Measurements from ENCODE around the gene RHCG.

The RHCG gene

DNA sequence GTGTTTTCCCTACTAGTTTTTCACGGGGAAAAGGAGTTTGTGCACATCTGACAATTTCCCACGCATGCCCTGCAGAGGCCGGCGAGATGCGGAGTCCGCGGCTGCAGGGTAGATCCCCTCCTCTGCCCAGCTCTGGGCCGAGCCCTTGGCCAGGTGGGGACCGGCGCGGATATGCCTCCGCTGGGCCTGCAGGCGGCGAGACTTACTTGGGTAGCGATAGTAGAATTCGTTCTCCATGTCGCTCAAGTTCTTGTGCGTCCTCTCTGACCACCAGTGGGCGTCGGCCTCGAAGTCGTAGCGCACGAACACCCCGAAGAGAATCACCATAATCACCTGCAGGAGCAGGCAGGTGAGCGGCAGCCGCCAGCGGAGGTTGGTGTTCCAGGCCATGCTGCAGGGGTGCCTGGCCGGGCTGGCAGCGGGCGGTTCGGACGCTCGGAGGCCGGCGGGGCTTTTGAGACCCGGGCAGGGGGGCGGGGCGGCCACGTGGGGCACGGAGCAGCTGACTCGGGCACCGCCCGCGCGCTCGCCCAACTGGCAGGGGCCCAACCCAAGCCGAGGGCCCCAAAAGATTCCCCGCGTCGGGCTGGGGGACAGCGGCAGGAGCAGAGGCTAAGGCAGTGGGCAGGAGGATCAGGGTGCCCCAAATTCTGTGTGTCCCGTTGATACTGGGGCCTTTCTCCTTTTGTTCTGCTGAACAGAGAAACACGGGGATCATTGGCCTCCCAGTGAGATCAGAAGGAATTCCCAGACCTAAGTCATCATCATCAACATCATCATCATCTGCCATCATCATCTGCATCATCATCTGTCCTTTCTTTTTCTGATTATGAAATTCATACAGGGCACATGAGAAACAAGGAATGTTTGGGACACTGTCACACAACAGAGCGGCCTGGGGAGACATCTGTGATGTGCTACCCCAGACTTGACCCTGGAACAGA is at the start of gene RHCG:
Gene RHCG (minus strand): TSS at position 429 of the 944 bp plus-strand sequence. CDS start 39 bp downstream, at position 390.
- DNase-seq = peak; percentile 62

- DNase-seq = no peak
These were observed 47.0 kb upstream of the RHCG start for GRCh38 chr15:89543389-89543788.

DNA sequence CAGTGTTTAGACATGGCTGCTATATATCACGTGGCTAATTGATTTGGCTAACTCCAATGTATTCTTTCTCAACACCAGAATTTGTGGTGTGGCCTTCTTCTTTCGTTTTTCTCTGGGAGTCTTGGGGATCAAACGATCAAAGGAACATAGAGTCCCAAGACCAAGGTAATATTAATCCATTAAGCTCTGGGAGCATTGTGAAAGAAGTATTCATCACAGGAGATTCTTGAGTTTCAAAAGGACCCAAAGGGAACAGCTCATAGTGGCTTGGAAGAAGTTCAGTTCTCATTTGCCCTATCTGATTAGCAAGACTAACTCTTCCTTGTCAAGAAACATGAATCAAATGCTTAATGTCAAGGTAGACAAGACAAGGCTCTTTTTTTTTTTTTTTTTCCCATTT is 46.0 kb upstream of the RHCG start:
- no peak for DNase-seq

DNA sequence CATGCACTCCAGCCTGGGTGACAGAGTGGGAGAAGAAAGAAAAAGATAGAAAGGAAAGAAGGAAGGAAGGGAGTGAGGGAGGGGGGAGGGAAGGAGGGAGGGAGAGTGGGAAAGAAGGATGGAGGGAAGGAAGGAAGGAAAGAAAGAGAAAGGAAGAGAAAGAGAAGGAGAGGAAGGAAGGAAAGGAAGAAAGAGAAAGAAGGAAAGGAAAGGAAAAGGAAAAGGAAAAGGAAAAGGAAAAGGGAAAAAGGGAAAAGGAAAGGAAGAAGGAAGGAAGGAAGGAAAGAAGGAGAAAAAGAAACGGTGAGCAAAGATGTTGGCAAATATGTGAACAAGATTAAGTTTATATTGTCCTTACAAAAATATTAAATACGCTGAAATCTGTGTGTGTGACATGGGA is 42.6 kb upstream of the RHCG start:
- no peak for DNase-seq

DNA sequence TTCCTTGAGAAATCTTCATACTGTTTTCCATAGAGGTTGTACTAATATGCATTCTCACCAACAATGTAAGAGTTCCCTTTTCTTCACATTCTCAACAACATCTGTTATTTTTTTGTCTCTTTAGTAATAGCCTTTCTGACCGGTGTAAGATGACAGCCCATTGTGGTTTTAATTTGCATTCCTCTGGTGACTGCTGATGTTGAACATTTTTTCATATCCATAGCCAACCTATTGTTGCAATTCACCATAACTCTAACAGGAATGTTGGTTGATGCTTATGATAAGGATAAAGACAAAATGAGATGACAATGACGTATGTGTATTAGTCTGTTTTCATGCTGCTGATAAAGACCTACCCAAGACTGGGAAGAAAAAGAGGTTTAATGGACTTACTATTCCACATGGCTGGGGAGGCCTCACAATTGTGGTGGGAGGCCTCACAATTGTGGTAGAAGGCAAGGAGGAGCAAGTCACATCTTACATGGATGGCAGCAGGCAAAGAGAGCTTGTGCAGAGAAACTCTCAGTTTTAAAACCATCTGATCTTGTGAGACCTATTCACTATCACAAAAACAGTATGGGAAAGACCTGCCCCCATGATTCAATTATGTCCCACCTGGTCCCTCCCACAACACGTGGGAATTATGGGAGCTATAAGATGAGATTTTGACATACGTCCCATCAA is 37.6 kb upstream of the RHCG start:
- no peak for DNase-seq

DNA sequence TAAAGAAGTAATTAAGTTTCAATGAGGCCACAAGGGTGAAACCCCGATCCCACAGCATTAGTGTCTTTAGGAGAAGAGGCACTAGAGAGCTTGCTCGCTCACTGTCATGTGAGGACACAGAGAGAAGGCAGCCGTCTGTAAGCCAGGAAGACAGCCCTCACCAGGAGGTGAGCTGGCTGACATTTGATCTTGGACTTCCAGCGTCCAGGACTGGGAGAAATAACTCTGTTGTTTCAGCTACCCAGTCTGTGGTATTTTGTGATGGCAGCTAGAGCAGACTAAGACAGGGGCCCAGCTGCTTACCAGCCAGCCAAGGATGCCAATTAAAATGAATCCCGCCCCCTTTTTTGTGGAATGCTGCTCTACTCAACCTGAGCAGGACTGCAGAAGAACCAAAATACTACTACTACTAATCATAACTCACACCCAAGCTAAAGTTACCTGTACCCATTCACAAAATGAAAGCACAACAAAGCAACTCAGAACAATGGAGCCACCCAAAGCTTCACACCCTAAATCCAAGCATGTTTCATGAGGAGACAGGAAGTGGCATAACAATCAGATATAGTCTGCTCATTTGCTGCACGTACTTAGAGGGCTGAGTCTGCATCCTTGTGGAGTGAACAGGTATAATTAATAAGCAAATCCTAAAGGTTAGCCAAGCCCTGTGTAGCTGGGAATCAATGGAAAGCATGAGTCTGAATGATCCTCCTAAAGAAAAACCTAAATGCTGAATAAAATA is 35.6 kb upstream of the RHCG start:
- no peak for DNase-seq

DNA sequence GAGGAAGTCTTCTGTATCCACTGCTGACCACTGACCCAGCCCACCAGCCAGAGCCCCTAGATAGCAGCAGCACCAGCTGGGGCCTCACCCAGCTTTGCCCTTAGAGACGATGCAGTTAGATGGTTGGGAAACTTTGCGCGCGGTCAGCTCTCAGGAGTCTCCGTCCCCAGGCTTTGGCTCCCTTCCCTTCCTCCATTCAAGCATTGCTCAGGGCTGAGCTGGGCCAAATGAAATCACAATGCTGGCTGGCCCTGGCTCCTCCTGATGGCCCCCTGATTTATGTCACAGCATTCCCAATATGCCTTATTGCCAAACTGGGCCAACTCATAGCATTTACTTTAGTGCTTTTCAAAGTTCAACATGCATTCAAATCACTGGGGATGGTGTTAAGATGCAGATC is 34.6 kb upstream of the RHCG start:
- no peak for DNase-seq

DNA sequence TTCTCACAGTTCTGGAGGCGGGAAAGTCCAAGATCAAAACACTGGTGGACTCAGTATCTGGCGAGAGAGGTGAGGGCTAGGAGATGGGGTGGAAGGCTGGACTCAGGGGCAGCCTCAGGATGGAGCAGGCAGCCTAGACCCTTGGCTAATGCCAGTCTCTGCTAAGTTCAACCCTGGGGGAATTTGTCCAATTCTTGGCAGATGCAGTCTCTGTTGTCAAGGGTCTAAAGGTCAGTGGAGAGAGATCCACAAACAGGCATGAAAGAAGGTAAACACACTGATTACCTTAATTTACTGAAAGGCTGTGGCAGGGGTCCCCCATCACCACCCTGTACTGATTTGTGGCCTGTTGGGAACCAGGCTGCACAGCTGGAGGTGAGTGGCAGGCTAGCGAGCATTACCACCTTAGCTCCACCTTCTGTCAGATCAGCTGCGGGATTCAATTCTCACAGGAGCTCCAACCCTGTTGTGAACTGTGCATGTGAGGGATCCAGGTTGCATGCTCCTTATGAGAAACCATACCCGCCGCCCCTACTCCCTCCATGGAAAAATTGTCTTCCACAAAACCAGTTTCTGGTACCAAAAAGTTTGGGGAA is 32.5 kb upstream of the RHCG start:
- no peak for DNase-seq

DNA sequence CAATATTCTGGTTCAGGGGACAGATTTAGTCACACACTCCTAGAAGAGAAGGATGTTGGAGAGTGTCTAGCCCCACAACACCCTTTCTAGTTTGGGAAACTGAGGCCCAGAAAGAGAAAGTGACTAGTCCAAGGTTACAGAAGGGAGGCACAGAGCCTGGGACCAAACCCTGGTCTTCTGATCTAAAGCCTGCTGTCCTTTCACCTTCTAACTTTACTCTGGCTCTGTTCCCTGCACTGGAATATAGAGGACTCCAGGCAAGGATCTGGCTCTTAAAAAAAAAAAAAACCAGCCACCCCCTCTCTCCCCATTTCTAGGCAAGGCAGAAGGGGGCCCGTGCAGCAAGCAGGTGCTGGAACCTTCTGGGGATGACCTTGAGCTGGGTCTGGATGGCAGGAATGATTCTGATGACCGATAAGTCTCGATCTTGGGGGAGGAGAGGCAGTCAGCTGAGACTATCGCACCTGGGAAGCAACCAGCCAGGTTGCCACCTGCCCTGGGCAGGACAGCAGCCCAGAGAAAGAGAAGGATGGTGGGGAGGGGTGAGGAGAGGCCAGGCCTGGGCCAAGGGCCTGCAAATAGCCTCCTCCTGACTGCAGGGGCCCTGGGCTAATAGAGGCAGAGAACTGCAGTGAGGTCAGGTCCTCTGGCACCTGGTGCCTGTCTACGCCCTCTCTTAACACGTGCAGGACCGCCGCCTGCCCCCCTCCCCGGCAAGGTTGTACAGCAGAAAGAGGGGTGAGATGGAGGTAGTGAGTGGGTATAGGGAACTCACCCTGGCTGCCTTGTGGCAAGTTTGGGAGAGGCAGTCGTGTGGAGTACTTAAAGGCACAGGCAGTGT is 30.4 kb upstream of the RHCG start:
- DNase-seq = no peak

- DNase-seq = no peak
These were observed 29.8 kb upstream of the RHCG start for GRCh38 chr15:89526181-89526580.

- DNase-seq = no peak
These were observed 27.8 kb upstream of the RHCG start for GRCh38 chr15:89524184-89524583.

DNA sequence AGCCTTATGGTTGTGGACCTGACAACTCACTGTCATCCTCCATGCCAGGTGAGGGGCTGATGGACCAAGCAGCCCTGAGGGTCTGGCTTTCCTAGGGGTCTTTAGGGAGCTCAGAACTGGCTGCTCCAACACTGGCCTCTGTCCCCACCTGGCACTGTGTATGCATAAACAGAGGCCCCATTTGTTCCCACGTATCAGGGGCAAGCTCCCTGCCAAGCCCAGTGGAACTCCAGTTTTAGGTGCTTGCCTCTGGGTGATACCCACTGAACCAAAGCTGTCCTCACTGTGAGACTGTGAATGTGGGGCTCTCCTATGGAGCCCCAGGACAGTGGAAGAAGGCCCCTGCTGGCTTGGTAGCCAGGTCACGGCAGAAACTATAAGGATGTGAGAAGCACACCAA is 26.7 kb upstream of the RHCG start:
- no peak for DNase-seq

GRCh38 chr15:89521605-89522004 is 25.2 kb upstream of the RHCG start:
- DNase-seq = no peak

DNA sequence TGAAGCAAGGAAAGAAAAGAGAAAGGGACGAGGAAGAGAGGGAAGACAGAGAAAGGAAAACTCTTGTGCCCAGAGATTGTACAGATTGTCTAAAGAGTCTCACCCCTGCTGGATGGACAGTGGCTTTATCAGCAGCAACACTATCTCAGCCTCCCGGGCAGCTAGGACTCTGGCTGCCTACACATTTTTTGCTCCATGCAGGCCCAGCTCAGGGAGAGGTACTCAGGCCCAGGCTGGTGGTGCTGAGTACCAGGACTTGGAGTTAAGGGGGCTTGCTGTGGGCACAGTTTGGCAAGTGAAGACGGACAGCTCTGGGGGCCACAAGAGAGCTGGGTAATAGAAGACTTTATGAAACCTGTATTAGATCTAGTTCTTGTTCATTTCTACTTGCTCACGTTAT is 19.1 kb upstream of the RHCG start:
- no peak for DNase-seq

GRCh38 chr15:89514596-89515406 is 18.4 kb upstream of the RHCG start:
- DNase-seq = no peak

DNA sequence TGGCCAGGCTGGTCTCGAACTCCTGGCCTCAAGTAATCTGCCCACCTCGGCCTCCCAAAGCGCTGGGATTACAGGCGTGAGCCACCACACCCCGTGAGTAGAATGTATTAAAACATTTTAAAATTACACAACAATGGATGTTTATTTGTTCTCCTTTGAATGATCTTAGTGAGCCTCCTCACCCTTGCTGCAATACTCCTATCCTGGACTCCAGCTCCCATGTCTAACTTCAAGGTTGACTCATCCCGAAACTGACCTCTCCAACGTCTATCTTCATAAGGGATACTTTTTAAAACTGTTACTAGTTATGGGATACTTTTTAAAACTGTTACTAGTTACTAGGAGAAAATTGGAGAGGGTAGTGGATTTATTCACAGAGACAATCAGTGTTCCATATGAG is 17.8 kb upstream of the RHCG start:
- no peak for DNase-seq

GRCh38 chr15:89513284-89513683 is 16.9 kb upstream of the RHCG start:
- DNase-seq = no peak

DNA sequence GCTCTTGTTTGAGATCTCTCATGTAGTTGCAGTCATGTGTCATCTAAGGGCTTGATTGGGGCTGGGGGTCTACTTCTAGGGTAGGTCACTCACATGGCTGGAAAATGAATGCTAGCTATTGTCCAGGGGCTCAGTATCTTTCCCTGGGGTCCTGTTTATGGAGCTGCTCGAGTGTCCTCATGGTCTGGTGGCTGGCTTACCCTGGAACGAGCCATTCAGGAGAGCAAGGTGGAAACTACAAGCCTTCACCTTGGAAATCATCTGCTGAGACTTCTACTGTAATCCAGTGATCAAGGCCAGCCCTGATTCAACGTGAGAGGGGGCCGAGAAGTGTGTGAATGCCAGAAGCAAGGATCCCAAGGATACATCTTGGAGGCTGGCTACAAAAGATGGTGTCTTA is 16.2 kb upstream of the RHCG start:
- DNase-seq = no peak

DNA sequence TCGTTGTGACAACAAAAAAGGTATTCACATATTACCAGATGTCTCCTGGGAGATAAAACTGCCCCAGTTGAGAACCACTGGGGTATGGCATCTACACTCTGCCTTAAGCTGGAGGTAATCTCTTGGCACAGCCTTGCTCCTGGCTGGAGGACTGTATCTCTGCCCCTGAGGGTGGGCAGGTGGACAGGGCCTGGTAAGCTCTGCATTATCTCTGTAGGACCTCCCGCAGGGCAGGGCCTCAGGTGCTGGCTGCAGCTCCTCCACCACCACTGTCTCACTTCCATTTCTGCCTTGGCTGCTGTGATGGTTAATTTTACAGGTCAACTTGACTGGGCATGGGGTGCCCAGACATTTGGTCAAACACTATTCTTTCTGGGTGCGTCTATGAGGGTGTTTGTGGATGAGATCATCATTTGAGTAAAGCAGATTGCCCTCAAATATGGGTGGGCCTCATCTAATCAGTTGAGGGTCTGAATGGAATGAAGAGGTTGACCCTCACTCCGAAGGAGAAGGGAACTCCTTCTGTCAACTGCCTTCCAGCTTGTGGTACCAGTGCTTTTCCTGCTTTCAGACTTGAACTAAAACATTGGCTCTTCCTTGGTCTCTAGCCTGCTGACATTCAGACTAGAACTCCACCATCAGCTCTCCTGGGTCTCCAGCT is 9.8 kb upstream of the RHCG start:
- no peak for DNase-seq

DNA sequence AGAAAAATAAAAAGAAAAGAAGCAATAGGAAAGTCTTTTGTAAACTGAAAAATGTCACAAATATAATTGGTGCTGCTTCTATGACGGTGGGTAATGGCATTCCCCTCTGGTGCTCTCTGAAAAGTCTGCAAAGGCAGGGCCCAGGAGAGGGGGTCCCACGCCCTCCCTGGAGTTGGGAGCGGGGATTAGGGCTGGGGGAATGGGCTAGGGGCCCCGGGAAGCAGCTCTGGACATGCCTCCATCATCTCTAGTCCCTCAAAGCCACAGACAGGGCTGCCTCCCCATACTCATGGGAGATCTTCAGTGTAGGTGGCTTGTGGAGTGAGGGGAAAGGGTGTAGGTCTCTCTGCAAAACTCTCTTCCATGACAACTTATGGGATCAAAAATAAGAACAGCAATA is 7.8 kb upstream of the RHCG start:
- no peak for DNase-seq
